GM20000 (cell line): ENCODE data around the gene KAT2A.
A peak's percentile ranks its signal among the peaks of the same experiment; 100 is the strongest.

Experiments used
- DNase-seq: peaks from one replicate; pipeline ENCODE4 v3.0.0; 2012; ENCODE audit warnings: low spot score
- CTCF ChIP-seq: IDR thresholded peaks from 2 replicates; pipeline ENCODE4 v1.5.1; 2012; ENCODE audit warnings: mild to moderate bottlenecking, control low read depth; ENCODE audit errors: extremely low read depth, missing control alignments

The KAT2A gene

GRCh38 chr17:42111265-42111636, 9.9 kb downstream of the KAT2A start:
- DNase-seq, result no peak
- TF ChIP-seq CTCF, result no peak

GRCh38 chr17:42110301-42111264, 10.6 kb downstream of the KAT2A start:
- no peak for TF ChIP-seq CTCF

GRCh38 chr17:42109086-42109485, 12.1 kb downstream of the KAT2A start:
- no peak for TF ChIP-seq CTCF
- no peak for DNase-seq

More at GRCh38 chr17:42110301-42111264, 10.6 kb downstream of the KAT2A start:
- no peak for DNase-seq

GRCh38 chr17:42107597-42108576, 13.3 kb downstream of the KAT2A start:
- peak; percentile 97 for DNase-seq
- no peak for TF ChIP-seq CTCF

GRCh38 chr17:42107124-42107523, 14.0 kb downstream of the KAT2A start:
- no peak for TF ChIP-seq CTCF

GRCh38 chr17:42106009-42106408, 15.2 kb downstream of the KAT2A start:
- no peak for TF ChIP-seq CTCF
- no peak for DNase-seq

More at GRCh38 chr17:42107124-42107523, 14.0 kb downstream of the KAT2A start:
- no peak for DNase-seq
